ENCODE results near the gene CSK. TPM values are rescaled to one million over a fixed set of nuclear protein-coding genes. Genes with fewer than 3 reads are reported as not detected.
A peak's percentile ranks its signal among the peaks of the same experiment; 100 is the strongest.

Gene CSK
- total and polyA plus RNA-seq, 2 donors (not counting 1 experiment from before 2014, with no cell fraction given), result 325 to 651 TPM

GRCh38 chr15:74840851-74841775, 59.2 kb downstream of the CSK start:
- H4K20me1 ChIP-seq (ENCODE audit: control insufficient read depth, insufficient read depth, low read length, poor library complexity, severe bottlenecking), result no peaks in the 10 kb centered on the region
- Mint-ChIP-seq H3K27ac (peak overlapping the region; percentile 41), H3K9me3 (ENCODE audit: insufficient read depth) (no peaks in the 10 kb centered on the region), H3K27me3 (no peaks in the 10 kb centered on the region), H3K4me3 (peak overlapping the region; percentile 91), H3K4me1 (peaks cover 37% of the 10 kb centered on the region)
- H3K27me3 ChIP-seq (replicated peaks in 1 of 4; ENCODE audit: control extremely low read depth in 1 of 4, control insufficient read depth in 3 of 4, insufficient read depth in 4 of 4, low read length in 3 of 4), result no peaks in the 10 kb centered on the region
- no peak overlapping the region for H2AFZ ChIP-seq (ENCODE audit: insufficient read depth, low read depth, low read length, poor library complexity, severe bottlenecking)
- peaks cover 0 to 17% of the 10 kb centered on the region in 2 experiments for H3K36me3 ChIP-seq (replicated peaks in 1 of 2; ENCODE audit: control extremely low read depth in 1 of 2, control insufficient read depth in 1 of 2, extremely low read depth in 1 of 2, insufficient read depth in 2 of 2, low read length in 1 of 2)
- intact Hi-C loops (cut with micrococcal nuclease), result loop anchor here (5.0 kb wide), 1 partner anchor 54 kb away; no protein-coding TSS in a partner anchor
- 91% methylated on average over 9 of the region's 9 CpGs for WGBS (ENCODE audit: insufficient coverage)
- DNase-seq, result no peak
- H3K4me3 ChIP-seq (ENCODE audit: control extremely low read depth in 1 of 5, extremely low read depth in 1 of 5, insufficient read depth in 1 of 5, low read depth in 2 of 5, low read length in 4 of 5), result no peak overlapping the region
- POLR2A ChIA-PET, result interaction anchor here (0.6 to 1.1 kb wide), 2 partner anchors 49 to 300 kb away, joined by 3 read pairs; partner anchors contain the start of gene MPI
- no peak overlapping the region for H3K9ac ChIP-seq (ENCODE audit: low read length)
- no peak for TF ChIP-seq CTCF (IDR thresholded peaks at IDR 0.05)
- no peak for TF ChIP-seq EZH2 (IDR thresholded peaks at IDR 0.05; ENCODE audit: borderline replicate concordance, insufficient read depth, low read depth, low read length, poor library complexity, severe bottlenecking)
- H3K27ac ChIP-seq (ENCODE audit: low read length in 2 of 2), result no peak overlapping the region
- no peak for ATAC-seq (ENCODE audit: low read depth)
- H3K4me2 ChIP-seq (replicated peaks; ENCODE audit: low read depth, low read length, poor library complexity, severe bottlenecking), result no peak overlapping the region
- H3K79me2 ChIP-seq (ENCODE audit: control insufficient read depth, insufficient read depth, low read length), result peaks cover 7% of the 10 kb centered on the region
- peaks cover 26 to 40% of the 10 kb centered on the region in 2 donors for H3K4me1 ChIP-seq (ENCODE audit: control insufficient read depth in 2 of 2, insufficient read depth in 2 of 2, low read length in 2 of 2)
- CTCF ChIA-PET, result interaction anchor here (0.6 to 10.2 kb wide), 9 partner anchors 20 to 231 kb away, joined by 3 to 98 read pairs (median 3); partner anchors contain the start of gene SCAMP2
- H3K9me3 ChIP-seq (ENCODE audit: control extremely low read depth in 1 of 3, control insufficient read depth in 2 of 3, insufficient read depth in 1 of 3, low read length in 2 of 3), result no peaks in the 10 kb centered on the region

All from B cell (primary cell).